NCI-H2227 (cell line): ENCODE data around the gene GPER1.
"Not testable (repeated sequence)": the region's sequence is repeated elsewhere in the genome, so short reads cannot be mapped to it uniquely, and the experiment has no call there.

ENCODE experiments used
- DNase-seq: peaks from one replicate; lab custom pipeline; 2025; ENCODE audit not compliant: unreplicated experiment; lab: John Stamatoyannopoulos, UW

The GPER1 gene

DNA sequence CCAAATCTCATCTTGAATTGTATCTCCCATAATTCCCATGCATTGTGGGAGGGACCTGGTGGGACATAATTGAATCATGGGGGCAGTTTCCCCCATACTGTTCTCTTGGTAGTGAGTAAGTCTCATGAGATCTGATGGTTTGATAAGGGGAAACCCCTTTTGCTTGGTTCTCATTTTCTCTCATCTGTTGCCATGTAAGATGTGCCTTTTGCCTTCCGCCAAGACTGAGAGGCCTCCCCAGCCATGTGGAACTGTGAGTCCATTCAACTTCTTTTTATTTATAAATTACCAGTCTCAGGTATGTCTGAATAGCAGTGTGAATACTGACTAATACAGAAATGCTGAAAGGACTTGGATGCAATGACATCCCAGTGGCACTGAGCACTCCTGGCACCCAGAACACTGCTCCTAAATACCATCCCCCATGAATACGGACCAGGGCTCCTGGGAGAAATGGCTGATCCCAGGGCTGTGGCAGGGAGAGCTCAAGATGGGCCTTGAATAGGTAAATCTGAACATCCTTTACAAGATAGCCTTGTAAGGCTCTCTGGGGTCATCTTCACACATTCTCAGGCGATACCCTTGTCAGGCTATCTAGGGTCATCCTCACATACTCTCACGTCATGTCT lies 52.7 kb downstream of the GPER1 start:
- no peak for DNase-seq

DNA sequence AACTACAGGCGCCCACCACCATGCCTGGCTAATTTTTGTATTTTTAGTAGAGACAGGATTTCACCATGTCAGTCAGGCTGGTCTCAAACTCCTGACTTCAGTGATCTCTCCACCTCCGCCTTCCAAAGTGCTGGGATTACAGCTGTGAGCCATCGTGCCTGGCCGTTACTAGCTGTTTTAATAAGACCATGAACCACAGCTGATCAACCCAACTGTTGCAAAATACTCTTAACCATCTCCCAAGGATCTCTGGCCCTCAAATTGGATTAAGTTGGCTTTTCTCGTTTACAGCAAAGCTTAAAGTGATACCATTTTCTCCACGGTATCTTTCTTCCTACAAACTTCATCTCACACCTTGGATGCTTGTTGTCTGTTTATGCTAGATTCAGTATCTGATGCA lies 53.7 kb downstream of the GPER1 start:
- no peak for DNase-seq

DNA sequence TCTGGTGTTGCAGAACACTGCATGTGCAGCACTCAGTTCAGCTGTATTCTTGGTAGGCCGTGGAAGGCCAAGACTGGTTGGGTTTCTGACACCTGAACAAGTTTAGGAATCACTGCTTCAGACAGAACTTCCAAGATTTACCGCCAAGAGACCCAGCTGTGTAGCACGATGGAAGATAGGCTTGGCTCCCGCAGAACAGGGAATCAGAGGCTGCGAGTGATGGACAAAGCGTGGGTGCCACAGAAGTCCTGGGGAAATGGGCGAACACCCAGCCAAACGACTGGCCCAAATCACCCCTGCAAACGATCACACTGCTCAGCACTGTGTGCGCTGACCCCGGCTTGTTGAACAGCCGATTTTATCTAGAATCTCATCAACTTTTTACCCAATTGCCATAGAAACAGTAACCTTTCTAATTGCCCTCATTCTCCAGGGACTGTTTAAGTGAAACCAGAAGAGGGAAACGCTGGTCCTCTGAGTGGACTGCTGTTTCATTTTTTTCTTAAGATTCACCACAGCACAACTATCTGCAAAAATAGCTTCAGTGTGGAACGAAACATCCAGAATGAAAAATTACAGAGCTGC lies 54.2 kb downstream of the GPER1 start:
- no peak for DNase-seq

DNA sequence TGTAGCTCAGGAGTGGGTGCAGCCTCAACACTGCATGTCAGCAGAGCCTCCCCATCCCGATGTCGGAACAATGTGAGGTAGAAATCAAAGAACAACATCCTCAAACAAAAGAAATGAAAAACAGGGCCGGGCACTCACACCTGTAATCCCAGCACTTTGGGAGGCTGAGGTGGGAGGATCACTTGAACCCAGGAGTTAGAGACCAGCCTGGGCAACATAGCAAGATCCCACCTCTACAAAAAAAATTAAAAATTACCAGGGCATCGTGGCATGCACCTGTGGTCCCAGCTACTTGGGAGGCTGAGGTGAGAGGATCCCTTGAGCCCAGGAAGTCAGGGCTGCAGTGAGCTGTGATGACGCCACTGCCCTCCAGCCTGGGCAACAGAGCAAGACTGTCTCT lies 55.1 kb downstream of the GPER1 start:
- DNase-seq, result not testable (repeated sequence)
